Measurements from ENCODE around the gene NEK10.

DNA sequence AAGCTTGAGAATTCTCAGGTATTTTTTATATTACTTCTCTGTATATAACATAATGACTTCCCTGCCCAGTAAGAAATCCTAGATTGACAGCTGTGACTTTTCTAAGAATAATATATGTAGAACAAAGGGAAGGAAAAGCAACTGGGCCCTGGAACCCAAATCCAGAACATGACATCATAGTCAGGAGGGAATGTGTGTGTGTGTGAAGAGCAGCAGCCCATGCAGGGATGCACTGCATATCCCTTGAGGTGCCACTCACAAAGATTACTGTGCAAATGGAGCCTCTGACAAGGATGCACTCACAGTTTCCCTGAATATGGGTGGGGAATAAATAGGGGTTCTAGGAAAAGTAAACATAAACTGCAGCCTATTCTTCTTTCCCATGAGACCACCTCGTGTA lies 279.5 kb downstream of the NEK10 start:
- TF ChIP-seq JUND (IDR thresholded peaks at IDR 0.05; ENCODE audit: borderline replicate concordance, low read depth, low read length) (no peak), JUND (tag; IDR thresholded peaks at IDR 0.05; ENCODE audit: borderline replicate concordance, low read depth, low read length) (no peak), GTF2A2 (tag; IDR thresholded peaks at IDR 0.05) (no peak), NCOR1 (IDR thresholded peaks at IDR 0.05) (no peak), TAF1 (IDR thresholded peaks at IDR 0.05; ENCODE audit: control insufficient read depth, extremely low read depth, insufficient read depth, low read length, severe bottlenecking) (no peak), POLR2A (conservative IDR thresholded peaks at IDR 0.05) (no peak), RAD51 (IDR thresholded peaks at IDR 0.05; ENCODE audit: borderline replicate concordance, low read depth) (no peak), ZNF23 (CRISPR knock-in tag; IDR thresholded peaks at IDR 0.05) (no peak), SMC3 (conservative IDR thresholded peaks at IDR 0.05; ENCODE audit: insufficient read depth, low read depth, low read length) (no peak), KLF1 (tag; IDR thresholded peaks at IDR 0.05) (no peak), NRF1 (conservative IDR thresholded peaks at IDR 0.05 in 1 of 2, IDR thresholded peaks at IDR 0.05 in 1 of 2) (no peak), TBP (optimal IDR thresholded peaks at IDR 0.05; ENCODE audit: low read depth, low read length) (no peak), ZNF311 (CRISPR knock-in tag; IDR thresholded peaks at IDR 0.05) (no peak), ZSCAN32 (CRISPR knock-in tag; IDR thresholded peaks at IDR 0.05) (no peak)
- TF ChIP-seq, protein P1, sequence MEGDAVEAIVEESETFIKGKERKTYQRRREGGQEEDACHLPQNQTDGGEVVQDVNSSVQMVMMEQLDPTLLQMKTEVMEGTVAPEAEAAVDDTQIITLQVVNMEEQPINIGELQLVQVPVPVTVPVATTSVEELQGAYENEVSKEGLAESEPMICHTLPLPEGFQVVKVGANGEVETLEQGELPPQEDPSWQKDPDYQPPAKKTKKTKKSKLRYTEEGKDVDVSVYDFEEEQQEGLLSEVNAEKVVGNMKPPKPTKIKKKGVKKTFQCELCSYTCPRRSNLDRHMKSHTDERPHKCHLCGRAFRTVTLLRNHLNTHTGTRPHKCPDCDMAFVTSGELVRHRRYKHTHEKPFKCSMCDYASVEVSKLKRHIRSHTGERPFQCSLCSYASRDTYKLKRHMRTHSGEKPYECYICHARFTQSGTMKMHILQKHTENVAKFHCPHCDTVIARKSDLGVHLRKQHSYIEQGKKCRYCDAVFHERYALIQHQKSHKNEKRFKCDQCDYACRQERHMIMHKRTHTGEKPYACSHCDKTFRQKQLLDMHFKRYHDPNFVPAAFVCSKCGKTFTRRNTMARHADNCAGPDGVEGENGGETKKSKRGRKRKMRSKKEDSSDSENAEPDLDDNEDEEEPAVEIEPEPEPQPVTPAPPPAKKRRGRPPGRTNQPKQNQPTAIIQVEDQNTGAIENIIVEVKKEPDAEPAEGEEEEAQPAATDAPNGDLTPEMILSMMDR (IDR thresholded peaks at IDR 0.05 in 2 of 3, conservative IDR thresholded peaks at IDR 0.05 in 1 of 3; ENCODE audit: insufficient read depth in 2 of 3, low read depth in 1 of 3, low read length in 3 of 3), result no peak
